GM19395 (cell line): ENCODE results near the gene NUDT7.

Experiments used
- ATAC-seq: cut with Tn5 transposase; IDR thresholded peaks from one replicate; pipeline ENCODE4 v1.9.1; 2021; ENCODE audit warnings: mild to moderate bottlenecking, moderate library complexity; ENCODE audit not compliant: unreplicated experiment

Gene NUDT7

DNA sequence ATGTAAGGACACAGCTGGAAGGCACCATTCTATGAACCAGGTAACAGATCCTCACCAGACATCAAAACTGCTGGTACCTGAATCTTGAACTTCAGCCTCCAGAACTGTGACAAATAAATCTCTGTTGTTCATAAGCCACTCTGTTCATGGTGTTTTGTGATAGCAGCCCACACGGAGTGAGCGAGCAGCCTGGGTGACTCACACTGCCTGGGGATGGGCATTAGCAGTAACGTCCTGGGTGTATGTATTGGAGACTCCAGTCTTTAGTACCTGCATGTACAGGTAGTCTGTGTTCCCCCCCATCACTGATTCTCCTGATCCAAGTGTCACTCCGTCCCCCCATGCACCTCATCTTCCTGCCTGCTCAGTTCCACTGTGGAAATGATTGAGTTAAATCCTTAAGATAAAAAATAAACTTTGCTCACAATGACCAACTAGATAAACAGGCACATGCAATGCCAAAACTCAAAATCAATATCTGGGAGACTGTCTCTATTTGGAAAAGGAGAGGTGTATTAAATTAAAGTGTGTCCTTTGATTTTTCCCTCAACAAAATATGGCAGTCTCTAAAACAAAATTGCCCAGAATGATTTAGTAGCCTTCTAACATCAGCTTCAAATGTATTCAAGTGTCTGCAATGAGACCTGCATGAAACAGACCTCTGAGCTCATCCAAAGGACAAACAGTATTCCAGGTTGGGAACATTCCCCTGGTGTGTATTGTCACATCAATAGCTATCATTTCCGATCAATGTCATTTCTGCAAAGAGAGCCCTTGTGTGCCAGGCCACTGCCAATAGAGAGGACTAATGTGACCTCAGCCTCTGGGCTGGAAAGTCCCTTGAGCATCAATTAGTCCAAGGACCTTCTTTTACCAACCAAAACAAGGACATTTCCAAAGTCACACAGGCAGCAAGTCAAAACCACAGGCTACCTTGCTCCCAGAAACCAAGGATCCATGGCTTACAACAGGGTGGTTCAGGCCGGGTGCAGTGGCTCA is 53.9 kb downstream of the NUDT7 start:
- no peak for ATAC-seq

DNA sequence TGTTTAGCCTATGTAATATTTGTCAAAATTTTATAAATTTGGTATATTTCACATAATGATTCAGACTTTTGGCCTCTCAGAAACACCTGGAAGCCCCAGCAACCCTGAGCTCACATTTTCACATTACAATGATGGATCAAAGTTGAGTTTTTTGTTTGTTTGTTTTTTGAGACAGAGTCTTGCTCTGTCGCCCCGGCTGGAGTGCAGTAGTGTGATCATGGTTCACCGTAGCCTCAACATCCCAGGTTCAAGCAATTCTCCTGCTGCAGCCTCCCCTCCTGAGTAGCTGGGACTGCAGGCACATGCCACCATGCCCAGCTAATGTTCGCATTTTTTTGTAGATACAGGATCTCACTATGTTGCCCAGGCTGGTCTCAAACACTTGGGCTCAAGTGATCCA is 55.4 kb downstream of the NUDT7 start:
- no peak for ATAC-seq

DNA sequence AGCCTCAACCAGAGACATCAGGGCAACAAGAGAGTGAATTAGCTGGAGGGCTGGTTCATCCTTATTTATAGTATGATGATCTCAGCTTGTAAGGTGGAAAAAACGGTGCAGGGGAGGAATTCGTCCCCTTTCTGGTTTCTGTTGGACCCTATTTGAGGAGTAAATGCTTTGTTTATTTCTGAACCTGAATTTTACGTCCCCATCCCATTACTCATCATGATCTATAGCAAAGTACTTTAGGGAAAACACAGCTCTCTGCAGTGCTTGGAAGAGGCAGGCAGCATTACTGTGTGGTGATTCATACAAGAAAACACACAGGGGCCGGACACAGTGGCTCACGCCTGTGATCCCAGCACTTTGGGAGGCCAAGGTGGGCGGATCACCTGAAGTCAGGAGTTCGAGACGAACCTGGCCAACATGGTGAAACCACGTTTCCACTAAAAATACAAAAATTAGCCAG is 58.1 kb downstream of the NUDT7 start:
- no peak for ATAC-seq

DNA sequence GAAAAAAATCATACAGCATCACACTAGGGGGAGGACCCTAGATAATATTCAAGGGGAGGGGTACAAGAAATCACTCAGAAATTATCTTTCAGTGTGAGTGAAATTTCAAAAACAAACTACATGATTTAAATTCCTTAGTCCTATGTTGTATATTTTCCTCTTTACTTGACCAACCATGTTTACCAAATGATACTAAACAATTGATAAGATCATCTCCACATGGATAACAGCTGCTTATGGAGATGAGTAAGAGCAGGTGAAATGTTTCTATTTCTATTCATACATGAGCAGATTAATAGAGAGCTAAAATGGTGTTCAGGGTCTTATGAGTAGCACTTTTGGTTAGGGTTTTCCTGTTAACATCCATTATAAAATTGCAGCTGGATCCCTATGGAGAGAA is 58.8 kb downstream of the NUDT7 start:
- ATAC-seq: no peak

DNA sequence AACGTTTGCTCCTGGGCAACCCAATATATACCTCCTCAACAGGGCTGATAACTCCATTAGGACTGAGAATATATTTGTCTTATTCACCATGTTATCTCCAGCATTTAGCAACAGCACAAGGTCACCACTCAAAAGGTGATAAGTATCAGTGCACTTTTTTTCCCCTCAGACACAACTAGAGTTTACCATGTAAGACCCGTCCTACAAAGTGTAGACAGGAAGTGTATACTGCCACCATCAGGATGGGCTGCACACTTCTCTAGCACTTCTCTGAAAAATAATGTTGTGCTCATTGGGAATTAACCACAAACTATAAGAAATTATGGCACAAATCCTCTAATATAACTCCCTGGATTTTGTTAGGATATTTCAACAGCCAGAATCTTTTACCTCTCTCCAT is 60.4 kb downstream of the NUDT7 start:
- no peak for ATAC-seq

DNA sequence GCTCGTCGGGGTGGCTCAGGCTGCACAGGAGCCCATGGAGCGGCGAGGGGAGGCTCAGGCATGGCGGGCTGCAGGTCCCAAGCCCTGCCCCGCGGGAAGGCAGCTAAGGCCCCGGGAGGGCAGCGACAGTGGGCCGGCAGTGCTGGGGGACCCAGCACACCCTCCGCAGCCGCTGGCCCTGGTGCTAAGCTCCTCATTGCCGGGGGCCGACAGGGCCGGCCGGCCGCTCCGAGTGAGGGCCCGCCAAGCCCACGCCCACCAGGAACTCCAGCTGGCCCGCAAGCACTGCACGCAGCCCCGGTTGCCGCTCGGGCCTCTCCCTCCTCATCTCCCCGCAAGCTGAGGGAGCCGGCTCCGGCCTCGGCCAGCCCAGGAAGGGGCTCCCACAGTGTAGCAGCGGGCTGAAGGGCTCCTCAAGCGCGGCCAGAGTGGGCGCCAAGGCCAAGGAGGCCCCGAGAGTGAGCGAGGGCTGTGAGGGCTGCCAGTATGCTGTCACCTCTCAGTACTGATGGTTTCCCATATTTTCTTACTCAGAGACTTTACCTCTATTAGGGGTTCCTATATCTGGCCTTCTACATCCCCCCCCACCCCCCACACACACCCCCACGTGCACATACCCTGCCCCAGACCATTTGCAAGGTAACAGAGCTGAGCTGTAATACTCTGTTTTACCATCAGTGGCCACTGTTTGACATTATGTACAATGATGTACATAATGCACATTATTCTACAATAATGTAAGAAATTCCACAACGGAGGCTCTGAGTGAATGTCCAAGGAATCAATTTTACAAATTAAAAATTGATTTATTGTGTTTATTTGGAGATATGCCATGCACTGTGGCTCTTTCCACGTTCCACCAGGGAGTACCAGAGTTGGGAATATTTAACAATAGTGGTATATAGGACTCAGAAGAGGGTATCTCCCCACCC is 62.4 kb downstream of the NUDT7 start:
- ATAC-seq: no peak

DNA sequence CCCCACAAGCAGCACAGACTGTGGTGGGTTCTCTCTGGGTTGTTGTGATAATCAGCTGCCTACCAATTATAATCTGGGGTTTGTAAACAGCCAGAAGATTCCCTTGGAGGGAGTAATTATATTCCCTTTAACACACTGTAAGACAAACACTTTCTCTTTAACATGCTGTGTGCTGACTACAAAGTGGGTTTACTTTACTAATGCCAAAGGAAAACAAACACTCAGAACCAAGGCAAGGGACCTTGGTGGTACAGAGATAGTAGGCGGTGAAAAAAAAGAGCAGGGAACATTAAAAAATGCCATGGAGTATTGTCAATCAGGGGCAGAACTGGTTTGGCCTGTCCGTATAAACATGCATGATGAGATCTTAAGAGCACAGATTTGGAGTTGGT is 63.1 kb downstream of the NUDT7 start:
- no peak for ATAC-seq

DNA sequence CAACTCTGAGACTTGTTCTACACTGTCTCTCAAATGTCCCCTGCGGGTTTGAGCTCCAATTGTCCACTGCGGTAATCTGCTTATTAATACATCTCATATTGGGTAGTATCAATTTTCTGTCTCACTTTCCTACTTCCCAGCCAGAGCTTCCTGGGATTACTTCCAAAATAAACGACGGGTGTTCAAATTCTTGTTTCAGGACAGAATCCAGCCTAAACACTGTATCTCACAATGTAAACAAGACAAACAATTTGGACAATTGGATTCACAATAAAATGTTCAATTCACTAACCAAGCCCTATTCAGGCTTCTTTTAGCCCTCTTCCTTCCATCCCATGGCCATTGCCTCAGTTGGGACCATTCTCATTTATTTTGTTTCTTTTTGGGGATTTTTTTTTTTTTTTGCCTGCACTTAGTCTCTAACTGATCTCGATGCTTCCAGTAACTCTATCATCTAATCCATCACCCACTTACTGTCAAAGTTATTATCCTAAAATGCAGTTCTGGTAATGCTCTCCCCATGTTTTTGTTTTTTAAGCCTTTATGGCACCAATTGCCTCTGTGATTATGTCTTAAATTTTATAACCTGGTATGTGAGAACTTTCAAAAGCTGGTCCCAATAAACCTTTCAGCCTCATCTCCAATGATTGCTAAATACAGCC is 64.0 kb downstream of the NUDT7 start:
- no peak for ATAC-seq

DNA sequence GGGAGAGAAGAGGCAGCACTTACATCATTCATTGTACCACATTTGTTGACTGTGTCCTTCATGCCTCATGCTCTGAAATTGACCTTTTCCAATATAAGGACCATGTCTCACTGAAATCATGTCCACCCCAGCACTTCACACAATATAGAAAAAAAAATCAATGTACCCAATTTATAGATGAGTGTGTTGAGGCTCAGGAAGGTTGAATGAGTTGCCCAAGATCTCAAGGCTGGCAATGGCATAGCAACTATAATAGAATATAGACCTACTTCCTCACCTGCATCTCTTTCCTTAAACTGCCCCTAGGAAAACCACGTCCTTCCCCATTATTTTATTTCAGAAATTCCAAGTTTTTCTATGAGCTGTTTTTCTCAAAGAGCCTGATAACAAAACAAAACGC is 65.1 kb downstream of the NUDT7 start:
- no peak for ATAC-seq

DNA sequence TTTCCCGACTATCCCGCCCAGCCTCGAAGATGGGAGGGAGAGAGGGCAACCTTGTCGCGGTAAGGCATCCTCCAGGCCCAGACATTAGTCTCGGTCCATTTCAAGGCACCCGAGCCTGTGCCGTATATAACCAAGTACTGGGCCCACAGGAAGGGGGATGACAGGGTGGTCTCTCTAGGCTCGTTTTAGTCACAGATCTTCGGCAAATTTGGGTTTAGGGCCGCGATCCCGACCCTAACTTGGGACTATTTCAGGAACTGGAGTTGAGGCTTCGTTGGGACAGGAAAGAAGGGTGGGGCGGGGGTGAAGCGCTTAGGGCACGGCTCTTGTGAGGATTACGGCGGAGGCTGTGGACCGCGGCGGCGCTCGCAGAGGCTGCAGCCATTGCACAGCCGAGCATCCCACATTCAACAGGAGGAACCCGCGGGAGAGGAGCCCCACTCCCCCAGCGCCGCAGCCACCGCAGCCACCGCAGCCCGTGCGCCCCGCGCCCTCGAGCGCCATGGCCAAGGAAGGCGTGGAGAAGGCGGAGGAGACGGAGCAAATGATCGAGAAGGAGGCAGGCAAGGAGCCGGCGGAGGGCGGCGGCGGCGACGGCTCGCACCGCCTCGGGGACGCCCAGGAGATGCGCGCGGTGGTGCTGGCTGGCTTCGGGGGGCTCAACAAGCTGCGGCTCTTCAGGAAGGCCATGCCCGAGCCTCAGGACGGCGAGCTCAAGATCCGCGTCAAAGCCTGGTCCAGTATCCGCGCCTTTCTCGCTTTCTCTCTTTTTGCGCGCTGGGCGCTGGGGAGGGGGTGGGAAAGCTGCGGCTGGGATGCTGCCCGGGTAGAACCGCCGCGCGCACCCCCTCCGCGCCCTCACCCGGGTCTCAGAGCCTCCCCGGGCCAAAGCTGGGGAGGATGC is 66.1 kb downstream of the NUDT7 start, which contains the start of gene VAT1L:
TSS of gene VAT1L (plus strand) at position 384 of the 904 bp plus-strand sequence. CDS start at position 503, 119 bp downstream.
- ATAC-seq: no peak

DNA sequence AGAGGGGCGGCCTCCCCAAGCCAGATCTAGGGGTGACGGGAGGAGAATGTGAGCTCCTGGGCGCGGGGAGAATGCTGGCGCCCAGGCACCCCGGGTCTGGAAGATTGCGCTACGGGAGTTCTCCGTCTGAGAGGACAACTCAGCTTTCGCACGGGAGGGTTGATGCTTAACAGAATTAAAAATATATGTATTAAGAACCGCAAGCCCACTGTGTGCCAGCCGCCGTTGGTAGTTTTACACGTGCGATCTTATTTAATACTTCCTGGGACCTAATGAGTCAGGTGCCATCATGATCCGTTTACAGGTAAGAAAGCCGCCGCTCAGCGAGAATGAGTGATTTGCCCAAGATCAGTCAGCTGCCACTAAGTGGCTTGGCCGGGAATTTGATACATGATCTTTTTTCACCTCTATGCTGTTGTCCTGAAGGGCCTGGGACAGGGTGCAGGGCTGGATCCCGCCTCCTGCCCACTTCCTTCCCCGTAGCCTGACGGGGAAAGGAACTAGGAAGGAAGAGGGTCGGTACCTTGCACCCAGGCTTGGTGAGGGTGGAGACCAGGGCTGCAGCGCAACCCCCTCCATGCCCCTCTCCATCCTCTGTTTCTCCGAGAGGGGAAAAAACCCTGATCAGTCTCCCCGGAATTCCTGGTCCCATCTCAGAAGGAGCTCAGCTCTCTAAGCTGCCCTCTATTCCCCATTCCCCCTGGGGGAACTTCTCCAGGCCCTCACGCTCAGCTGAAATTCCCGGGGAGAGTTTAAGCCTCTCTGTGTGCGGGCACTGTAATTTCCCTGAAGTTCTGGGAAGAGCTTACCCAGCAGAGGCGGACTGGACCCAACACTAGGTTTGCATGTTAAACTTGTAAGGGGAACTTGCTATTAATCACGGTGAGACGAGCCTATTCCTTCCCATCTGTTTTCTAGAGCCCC is 67.0 kb downstream of the NUDT7 start:
- ATAC-seq: no peak

DNA sequence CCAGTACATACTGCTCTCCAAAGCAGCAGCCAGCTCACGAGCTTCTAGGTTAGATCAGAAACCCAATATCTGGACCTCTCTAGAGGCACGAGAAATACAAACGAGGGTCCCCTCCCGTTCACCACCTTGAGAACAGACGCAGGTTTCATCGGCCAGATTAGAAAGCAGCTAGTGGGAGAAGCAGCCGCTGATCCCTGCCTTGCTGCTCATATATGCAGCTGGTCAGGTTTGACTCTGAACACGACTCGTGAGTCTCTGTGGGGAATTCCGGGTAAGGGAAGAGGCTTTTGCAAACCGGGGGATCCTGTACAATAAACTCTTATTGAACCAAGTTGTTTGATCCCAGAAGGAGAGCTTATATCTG is 67.7 kb downstream of the NUDT7 start:
- ATAC-seq: no peak

DNA sequence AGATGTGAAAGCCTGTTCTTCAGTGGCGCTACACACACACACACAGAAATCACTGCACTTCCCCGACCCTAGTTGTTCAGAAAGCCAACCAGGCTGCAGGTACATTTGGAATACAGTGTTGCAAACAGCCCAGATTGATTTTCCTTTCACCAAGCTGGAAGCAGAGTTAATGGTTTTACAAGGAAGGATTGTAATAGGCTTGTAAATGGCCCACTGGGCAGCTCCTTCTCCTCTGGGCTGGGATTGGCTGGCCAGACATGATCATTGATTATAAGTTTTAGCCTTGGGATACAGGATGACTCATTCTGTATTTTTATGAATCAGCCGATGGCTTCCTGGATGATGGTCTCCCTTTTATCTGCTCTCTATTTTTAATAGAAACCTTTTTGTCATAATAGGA is 68.6 kb downstream of the NUDT7 start:
- no peak for ATAC-seq
